ENCODE measurements around the gene RNF4.
"Not testable (repeated sequence)": the region's sequence is repeated elsewhere in the genome, so short reads cannot be mapped to it uniquely, and the experiment has no call there.

The RNF4 gene

GRCh38 chr4:2427383-2428334, 41.2 kb upstream of the RNF4 start:
- no peak for TF ChIP-seq ZNF565 (CRISPR knock-in tag; conservative IDR thresholded peaks at IDR 0.05; ENCODE audit: low read depth)
- TF ChIP-seq TOX (CRISPR knock-in tag; IDR thresholded peaks at IDR 0.05; ENCODE audit: borderline replicate concordance): no peak
- no peak for TF ChIP-seq SNAI2 (CRISPR knock-in tag; IDR thresholded peaks at IDR 0.05)
- TF ChIP-seq ESRRG (CRISPR knock-in tag; IDR thresholded peaks at IDR 0.05): no peak
- no peak for TF ChIP-seq BACH2 (CRISPR knock-in tag; IDR thresholded peaks at IDR 0.05; ENCODE audit: borderline replicate concordance)
- no peak for TF ChIP-seq PATZ1 (CRISPR knock-in tag; IDR thresholded peaks at IDR 0.05; ENCODE audit: borderline replicate concordance)
- no peak for TF ChIP-seq ARNTL (CRISPR knock-in tag; IDR thresholded peaks at IDR 0.05; ENCODE audit: borderline replicate concordance, low read depth)
- TF ChIP-seq ISL1 (CRISPR knock-in tag; IDR thresholded peaks at IDR 0.05): no peak
- TF ChIP-seq, protein P1, sequence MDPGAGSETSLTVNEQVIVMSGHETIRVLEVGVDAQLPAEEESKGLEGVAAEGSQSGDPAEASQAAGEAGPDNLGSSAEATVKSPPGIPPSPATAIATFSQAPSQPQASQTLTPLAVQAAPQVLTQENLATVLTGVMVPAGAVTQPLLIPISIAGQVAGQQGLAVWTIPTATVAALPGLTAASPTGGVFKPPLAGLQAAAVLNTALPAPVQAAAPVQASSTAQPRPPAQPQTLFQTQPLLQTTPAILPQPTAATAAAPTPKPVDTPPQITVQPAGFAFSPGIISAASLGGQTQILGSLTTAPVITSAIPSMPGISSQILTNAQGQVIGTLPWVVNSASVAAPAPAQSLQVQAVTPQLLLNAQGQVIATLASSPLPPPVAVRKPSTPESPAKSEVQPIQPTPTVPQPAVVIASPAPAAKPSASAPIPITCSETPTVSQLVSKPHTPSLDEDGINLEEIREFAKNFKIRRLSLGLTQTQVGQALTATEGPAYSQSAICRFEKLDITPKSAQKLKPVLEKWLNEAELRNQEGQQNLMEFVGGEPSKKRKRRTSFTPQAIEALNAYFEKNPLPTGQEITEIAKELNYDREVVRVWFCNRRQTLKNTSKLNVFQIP (CRISPR knock-in tag; IDR thresholded peaks at IDR 0.05; ENCODE audit: borderline replicate concordance, low read depth): no peak
- TF ChIP-seq ZNF70 (CRISPR knock-in tag; IDR thresholded peaks at IDR 0.05): no peak
- TF ChIP-seq, protein P2, sequence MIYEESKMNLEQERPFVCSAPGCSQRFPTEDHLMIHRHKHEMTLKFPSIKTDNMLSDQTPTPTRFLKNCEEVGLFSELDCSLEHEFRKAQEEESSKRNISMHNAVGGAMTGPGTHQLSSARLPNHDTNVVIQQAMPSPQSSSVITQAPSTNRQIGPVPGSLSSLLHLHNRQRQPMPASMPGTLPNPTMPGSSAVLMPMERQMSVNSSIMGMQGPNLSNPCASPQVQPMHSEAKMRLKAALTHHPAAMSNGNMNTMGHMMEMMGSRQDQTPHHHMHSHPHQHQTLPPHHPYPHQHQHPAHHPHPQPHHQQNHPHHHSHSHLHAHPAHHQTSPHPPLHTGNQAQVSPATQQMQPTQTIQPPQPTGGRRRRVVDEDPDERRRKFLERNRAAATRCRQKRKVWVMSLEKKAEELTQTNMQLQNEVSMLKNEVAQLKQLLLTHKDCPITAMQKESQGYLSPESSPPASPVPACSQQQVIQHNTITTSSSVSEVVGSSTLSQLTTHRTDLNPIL (CRISPR knock-in tag; IDR thresholded peaks at IDR 0.05; ENCODE audit: low read depth): no peak
- TF ChIP-seq TCF4 (CRISPR knock-in tag; IDR thresholded peaks at IDR 0.05; ENCODE audit: borderline replicate concordance): no peak
- TF ChIP-seq ZNF8 (CRISPR knock-in tag; IDR thresholded peaks at IDR 0.05): no peak
- TF ChIP-seq, protein P3, sequence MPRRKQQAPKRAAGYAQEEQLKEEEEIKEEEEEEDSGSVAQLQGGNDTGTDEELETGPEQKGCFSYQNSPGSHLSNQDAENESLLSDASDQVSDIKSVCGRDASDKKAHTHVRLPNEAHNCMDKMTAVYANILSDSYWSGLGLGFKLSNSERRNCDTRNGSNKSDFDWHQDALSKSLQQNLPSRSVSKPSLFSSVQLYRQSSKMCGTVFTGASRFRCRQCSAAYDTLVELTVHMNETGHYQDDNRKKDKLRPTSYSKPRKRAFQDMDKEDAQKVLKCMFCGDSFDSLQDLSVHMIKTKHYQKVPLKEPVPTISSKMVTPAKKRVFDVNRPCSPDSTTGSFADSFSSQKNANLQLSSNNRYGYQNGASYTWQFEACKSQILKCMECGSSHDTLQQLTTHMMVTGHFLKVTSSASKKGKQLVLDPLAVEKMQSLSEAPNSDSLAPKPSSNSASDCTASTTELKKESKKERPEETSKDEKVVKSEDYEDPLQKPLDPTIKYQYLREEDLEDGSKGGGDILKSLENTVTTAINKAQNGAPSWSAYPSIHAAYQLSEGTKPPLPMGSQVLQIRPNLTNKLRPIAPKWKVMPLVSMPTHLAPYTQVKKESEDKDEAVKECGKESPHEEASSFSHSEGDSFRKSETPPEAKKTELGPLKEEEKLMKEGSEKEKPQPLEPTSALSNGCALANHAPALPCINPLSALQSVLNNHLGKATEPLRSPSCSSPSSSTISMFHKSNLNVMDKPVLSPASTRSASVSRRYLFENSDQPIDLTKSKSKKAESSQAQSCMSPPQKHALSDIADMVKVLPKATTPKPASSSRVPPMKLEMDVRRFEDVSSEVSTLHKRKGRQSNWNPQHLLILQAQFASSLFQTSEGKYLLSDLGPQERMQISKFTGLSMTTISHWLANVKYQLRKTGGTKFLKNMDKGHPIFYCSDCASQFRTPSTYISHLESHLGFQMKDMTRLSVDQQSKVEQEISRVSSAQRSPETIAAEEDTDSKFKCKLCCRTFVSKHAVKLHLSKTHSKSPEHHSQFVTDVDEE (CRISPR knock-in tag; IDR thresholded peaks at IDR 0.05): no peak
- no peak for TF ChIP-seq PPARA (CRISPR knock-in tag; IDR thresholded peaks at IDR 0.05; ENCODE audit: borderline replicate concordance)
- TF ChIP-seq CSDC2 (CRISPR knock-in tag; IDR thresholded peaks at IDR 0.05): no peak
- no peak for TF ChIP-seq ZC3H10 (CRISPR knock-in tag; IDR thresholded peaks at IDR 0.05)
- TF ChIP-seq RARB (CRISPR knock-in tag; IDR thresholded peaks at IDR 0.05): no peak
- TF ChIP-seq, protein P4, sequence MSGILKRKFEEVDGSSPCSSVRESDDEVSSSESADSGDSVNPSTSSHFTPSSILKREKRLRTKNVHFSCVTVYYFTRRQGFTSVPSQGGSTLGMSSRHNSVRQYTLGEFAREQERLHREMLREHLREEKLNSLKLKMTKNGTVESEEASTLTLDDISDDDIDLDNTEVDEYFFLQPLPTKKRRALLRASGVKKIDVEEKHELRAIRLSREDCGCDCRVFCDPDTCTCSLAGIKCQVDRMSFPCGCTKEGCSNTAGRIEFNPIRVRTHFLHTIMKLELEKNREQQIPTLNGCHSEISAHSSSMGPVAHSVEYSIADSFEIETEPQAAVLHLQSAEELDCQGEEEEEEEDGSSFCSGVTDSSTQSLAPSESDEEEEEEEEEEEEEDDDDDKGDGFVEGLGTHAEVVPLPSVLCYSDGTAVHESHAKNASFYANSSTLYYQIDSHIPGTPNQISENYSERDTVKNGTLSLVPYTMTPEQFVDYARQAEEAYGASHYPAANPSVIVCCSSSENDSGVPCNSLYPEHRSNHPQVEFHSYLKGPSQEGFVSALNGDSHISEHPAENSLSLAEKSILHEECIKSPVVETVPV (CRISPR knock-in tag; IDR thresholded peaks at IDR 0.05): no peak
- no peak for ATAC-seq

- TF ChIP-seq OSR1 (CRISPR knock-in tag; IDR thresholded peaks at IDR 0.05) (no peak), ZNF8 (CRISPR knock-in tag; IDR thresholded peaks at IDR 0.05) (no peak), CSDC2 (CRISPR knock-in tag; IDR thresholded peaks at IDR 0.05) (no peak), ESRRG (CRISPR knock-in tag; IDR thresholded peaks at IDR 0.05) (no peak), TCF4 (CRISPR knock-in tag; IDR thresholded peaks at IDR 0.05; ENCODE audit: borderline replicate concordance) (no peak)
- TF ChIP-seq, protein P3 (CRISPR knock-in tag; IDR thresholded peaks at IDR 0.05): no peak
- TF ChIP-seq, protein P1 (CRISPR knock-in tag; IDR thresholded peaks at IDR 0.05; ENCODE audit: borderline replicate concordance, low read depth): no peak
- no peak for ATAC-seq
Measured at GRCh38 chr4:2428496-2429213, 40.3 kb upstream of the RNF4 start.

DNA sequence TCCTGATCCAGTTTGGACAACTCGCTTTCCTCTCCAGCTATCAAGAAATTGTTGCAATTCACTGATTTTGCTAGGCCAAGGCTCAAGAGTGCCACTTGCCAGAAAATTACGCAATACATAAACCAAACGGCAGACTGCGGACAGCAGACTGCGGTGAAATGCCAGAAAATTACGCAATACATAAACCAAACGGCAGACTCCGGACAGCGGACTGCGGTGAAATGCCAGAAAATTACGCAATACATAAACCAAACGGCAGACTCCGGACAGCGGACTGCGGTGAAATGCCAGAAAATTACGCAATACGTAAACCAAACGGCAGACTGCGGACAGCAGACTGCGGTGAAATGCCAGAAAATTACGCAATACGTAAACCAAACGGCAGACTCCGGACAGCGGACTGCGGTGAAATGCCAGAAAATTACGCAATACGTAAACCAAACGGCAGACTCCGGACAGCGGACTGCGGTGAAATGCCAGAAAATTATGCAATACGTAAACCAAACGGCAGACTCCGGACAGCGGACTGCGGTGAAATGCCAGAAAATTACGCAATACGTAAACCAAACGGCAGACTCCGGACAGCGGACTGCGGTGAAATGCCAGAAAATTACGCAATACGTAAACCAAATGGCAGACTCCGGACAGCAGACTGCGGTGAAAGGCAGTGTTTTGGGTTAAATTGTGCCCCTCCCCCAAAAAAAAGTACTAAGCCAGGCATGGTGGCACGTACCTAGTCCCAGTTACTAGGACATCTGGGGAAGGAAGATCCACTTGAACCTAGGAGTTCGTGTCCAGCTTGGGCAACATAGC, 38.8 kb upstream of the RNF4 start:
- ATAC-seq: not testable (repeated sequence)

Data from SK-N-SH treated with all-trans-retinoic acid at 6 μM for 48 hours (cell line).